Activated B cell treated with CpG ODN at 0.5 μM for 24 hours (primary cell): ENCODE measurements around the gene SAV1. TPM values are rescaled to one million over a fixed set of nuclear protein-coding genes. Genes with fewer than 3 reads are reported as not detected.
"Not testable (repeated sequence)": the region's sequence is repeated elsewhere in the genome, so short reads cannot be mapped to it uniquely, and the experiment has no call there.

Experiments
- ATAC-seq: fragments of 200-7000 bp; cut with Tn5 transposase; one replicate; pipeline ENCODE4 v1.10.0; 2021; ENCODE audit warnings: low read depth, mild to moderate bottlenecking, moderate library complexity
- CTCF ChIA-PET: fragments of 350-600 bp; sonication (Branson Sonifier 250); formaldehyde crosslinking; loops from one replicate; lab custom pipeline; 2021; ENCODE audit warnings: antibody characterized with exemption; lab: Charles Lee
- POLR2A ChIA-PET: fragments of 350-600 bp; sonication (Branson Sonifier 250); formaldehyde crosslinking; loops from one replicate; lab custom pipeline; 2021; ENCODE audit warnings: antibody characterized with exemption; lab: Charles Lee
- DNase-seq: peaks from one replicate; pipeline ENCODE4 v3.0.0; 2022
- H3K27ac Mint-ChIP-seq: one replicate; pipeline ENCODE4 v1.8.0; 2020; ENCODE audit warnings: mixed read lengths
- H3K27me3 Mint-ChIP-seq: one replicate; pipeline ENCODE4 v1.8.0; 2021; ENCODE audit warnings: mixed read lengths
- H3K36me3 Mint-ChIP-seq: one replicate; pipeline ENCODE4 v1.8.0; 2021; ENCODE audit warnings: low read depth, mixed read lengths
- H3K4me1 Mint-ChIP-seq: one replicate; pipeline ENCODE4 v1.8.0; 2021; ENCODE audit warnings: mixed read lengths
- H3K4me3 Mint-ChIP-seq: one replicate; pipeline ENCODE4 v1.8.0; 2020; ENCODE audit warnings: mild to moderate bottlenecking, mixed read lengths
- H3K9me3 Mint-ChIP-seq: one replicate; pipeline ENCODE4 v1.8.0; 2020; ENCODE audit warnings: mixed read lengths
- CTCF ChIP-seq: fragments of 200-600 bp; IDR thresholded peaks from one replicate; pipeline ENCODE4 v1.8.0; 2022; ENCODE audit warnings: antibody characterized with exemption, mild to moderate bottlenecking
- intact Hi-C: fragments of 100-400 bp; cut with micrococcal nuclease; formaldehyde crosslinking; loops from one replicate; pipeline ENCODE4 v1.15.1; 2024
- total RNA-seq: library from RNA; stranded (reverse); gene quantifications from 2 replicates; pipeline ENCODE4 v1.2.3, GENCODE V29; 2022

Gene SAV1
- total RNA-seq, 1 donor from 2014 or later: 33.3 TPM

- H3K9me3 Mint-ChIP-seq: no peaks in the 10 kb centered on the region
- H3K36me3 Mint-ChIP-seq: no peaks in the 10 kb centered on the region
- DNase-seq (no peak), ATAC-seq (no peak)
- no peaks in the 10 kb centered on the region for H3K27me3 Mint-ChIP-seq
- TF ChIP-seq CTCF: no peak
- POLR2A ChIA-PET: no interaction called here
- no peak overlapping the region for H3K27ac Mint-ChIP-seq
- CTCF ChIA-PET: interaction anchor here (1.2 kb wide), 1 partner anchor 9 kb away, joined by 3 read pairs; no protein-coding TSS in a partner anchor
- H3K4me1 Mint-ChIP-seq: peaks cover 2% of the 10 kb centered on the region
- no peak overlapping the region for H3K4me3 Mint-ChIP-seq
- intact Hi-C loops: no loop called here
Observed at GRCh38 chr14:50705026-50705593, 37.0 kb upstream of the SAV1 start.

- intact Hi-C loops: no loop called here
- ATAC-seq (no peak), DNase-seq (no peak)
- TF ChIP-seq CTCF: no peak
- no peak overlapping the region for H3K4me3 Mint-ChIP-seq
- CTCF ChIA-PET: interaction anchor here (1.2 kb wide), 1 partner anchor 10 kb away, joined by 3 read pairs; no protein-coding TSS in a partner anchor
- no peaks in the 10 kb centered on the region for H3K36me3 Mint-ChIP-seq
- POLR2A ChIA-PET: no interaction called here
- H3K4me1 Mint-ChIP-seq: peaks cover 2% of the 10 kb centered on the region
- no peak overlapping the region for H3K27ac Mint-ChIP-seq
- no peaks in the 10 kb centered on the region for H3K9me3 Mint-ChIP-seq
- H3K27me3 Mint-ChIP-seq: no peaks in the 10 kb centered on the region
Observed at GRCh38 chr14:50704454-50705010, 36.4 kb upstream of the SAV1 start.

- ChIA-PET POLR2A (no interaction called here), CTCF (no interaction called here)
- Mint-ChIP-seq H3K27me3 (no peaks in the 10 kb centered on the region), H3K9me3 (peaks cover 7% of the 10 kb centered on the region), H3K4me1 (peaks cover 6% of the 10 kb centered on the region), H3K36me3 (no peaks in the 10 kb centered on the region), H3K27ac (no peak overlapping the region), H3K4me3 (no peak overlapping the region)
- intact Hi-C loops: no loop called here
- no peak for DNase-seq
- no peak for ATAC-seq
- TF ChIP-seq CTCF: no peak
Observed at GRCh38 chr14:50697659-50698290, 29.7 kb upstream of the SAV1 start.

- H3K9me3 Mint-ChIP-seq, ATAC-seq, H3K27ac Mint-ChIP-seq, POLR2A ChIA-PET, intact Hi-C loops, CTCF ChIA-PET, H3K4me3 Mint-ChIP-seq, H3K27me3 Mint-ChIP-seq, H3K36me3 Mint-ChIP-seq, H3K4me1 Mint-ChIP-seq, DNase-seq: not testable (repeated sequence)
Observed at GRCh38 chr14:50694260-50694659, 26.2 kb upstream of the SAV1 start.

- CTCF ChIA-PET: interaction anchor here (0.8 kb wide), 1 partner anchor 26 kb away, joined by 3 read pairs; no protein-coding TSS in a partner anchor
- peaks cover 6% of the 10 kb centered on the region for H3K9me3 Mint-ChIP-seq
- no peak overlapping the region for H3K4me3 Mint-ChIP-seq
- no peaks in the 10 kb centered on the region for H3K4me1 Mint-ChIP-seq
- ATAC-seq (no peak), DNase-seq (no peak)
- intact Hi-C loops: no loop called here
- H3K27ac Mint-ChIP-seq: no peak overlapping the region
- no peak for TF ChIP-seq CTCF
- POLR2A ChIA-PET: no interaction called here
- H3K36me3 Mint-ChIP-seq: peaks cover 3% of the 10 kb centered on the region
- H3K27me3 Mint-ChIP-seq: no peaks in the 10 kb centered on the region
Observed at GRCh38 chr14:50688875-50689274, 20.8 kb upstream of the SAV1 start.
